SK-N-SH treated with all-trans-retinoic acid at 6 μM for 48 hours (cell line): ENCODE results near the gene MARCHF6.

Source experiments
- CREB5 ChIP-seq: fragments of 250-450 bp; sonication (Bioruptor Pico); IDR thresholded peaks from 2 replicates; pipeline ENCODE4 v1.5.1; 2020; ENCODE audit warnings: low read depth, mild to moderate bottlenecking, moderate library complexity
- PATZ1 ChIP-seq: fragments of 250-450 bp; sonication (Bioruptor Pico); IDR thresholded peaks from 2 replicates; pipeline ENCODE4 v1.8.0; 2020; ENCODE audit warnings: mild to moderate bottlenecking, moderate library complexity, borderline replicate concordance
- PPARA ChIP-seq: fragments of 250-450 bp; sonication (Bioruptor Pico); IDR thresholded peaks from 2 replicates; pipeline ENCODE4 v1.5.0; 2020; ENCODE audit warnings: mild to moderate bottlenecking, borderline replicate concordance
- TCF4 ChIP-seq: fragments of 250-450 bp; sonication (Bioruptor Pico); IDR thresholded peaks from 2 replicates; pipeline ENCODE4 v1.8.0; 2021; ENCODE audit warnings: mild to moderate bottlenecking, moderate library complexity, borderline replicate concordance
- TSHZ2 ChIP-seq: fragments of 250-450 bp; sonication (Bioruptor Pico); IDR thresholded peaks from 2 replicates; pipeline ENCODE4 v1.5.0; 2020; ENCODE audit warnings: mild to moderate bottlenecking, moderate library complexity
- ZC3H10 ChIP-seq: fragments of 250-450 bp; sonication (Bioruptor Pico); IDR thresholded peaks from 2 replicates; pipeline ENCODE4 v1.5.1; 2021; ENCODE audit warnings: mild to moderate bottlenecking, moderate library complexity
- ZFP30 ChIP-seq: fragments of 450-650 bp; formaldehyde crosslinking; IDR thresholded peaks from 2 replicates; pipeline ENCODE4 v1.5.0; 2022; ENCODE audit warnings: mild to moderate bottlenecking, moderate library complexity
- ZNF565 ChIP-seq: fragments of 450-650 bp; formaldehyde crosslinking; conservative IDR thresholded peaks from 2 replicates; pipeline ENCODE4 v1.5.0; 2020; ENCODE audit warnings: low read depth, mild to moderate bottlenecking, moderate library complexity

GRCh38 chr5:10400831-10401230 lies 47.3 kb downstream of the MARCHF6 start:
- TF ChIP-seq PPARA (CRISPR knock-in tag): no peak
- TF ChIP-seq PATZ1: no peak
- TF ChIP-seq CREB5 (CRISPR knock-in tag): no peak
- no peak for TF ChIP-seq ZNF565
- TF ChIP-seq ZC3H10 (CRISPR knock-in tag): no peak
- TF ChIP-seq TCF4 (CRISPR knock-in tag): no peak
- TF ChIP-seq TSHZ2 (CRISPR knock-in tag): no peak
- TF ChIP-seq ZFP30 (CRISPR knock-in tag): no peak
